ENCODE measurements around the gene ANGPT4. TPM values are rescaled to one million over a fixed set of nuclear protein-coding genes. Genes with fewer than 3 reads are reported as not detected.

The ANGPT4 gene
- total and polyA plus RNA-seq, 2 of the 8 experiments (the other 6 are each of a cell fraction or from before 2014, with no cell fraction given) = 0.07 to 0.33 TPM

- TF ChIP-seq ZNF274 (IDR thresholded peaks at IDR 0.05; ENCODE audit: borderline replicate concordance, extremely low read depth, low read length) = no peak
- TF ChIP-seq JUND (IDR thresholded peaks at IDR 0.05; ENCODE audit: low read length) = no peak
Observed at GRCh38 chr20:826695-827323, 89.3 kb downstream of the ANGPT4 start (continued).
